Loucy (cell line): Measurements from ENCODE around the gene CLSTN1.

Source experiments
- EZH2phosphoT487 ChIP-seq: fragments of 200-600 bp; IDR thresholded peaks from 2 replicates; pipeline ENCODE4 v1.6.1; 2018; ENCODE audit warnings: antibody characterized with exemption, mild to moderate bottlenecking, moderate library complexity, borderline replicate concordance
- TF ChIP-seq, protein P1 (sequence below): fragments of 200-600 bp; sonication (generic); conservative IDR thresholded peaks from 2 replicates; pipeline ENCODE4 v1.5.1; 2014; ENCODE audit warnings: mild to moderate bottlenecking, antibody characterized with exemption, low read length

DNA sequence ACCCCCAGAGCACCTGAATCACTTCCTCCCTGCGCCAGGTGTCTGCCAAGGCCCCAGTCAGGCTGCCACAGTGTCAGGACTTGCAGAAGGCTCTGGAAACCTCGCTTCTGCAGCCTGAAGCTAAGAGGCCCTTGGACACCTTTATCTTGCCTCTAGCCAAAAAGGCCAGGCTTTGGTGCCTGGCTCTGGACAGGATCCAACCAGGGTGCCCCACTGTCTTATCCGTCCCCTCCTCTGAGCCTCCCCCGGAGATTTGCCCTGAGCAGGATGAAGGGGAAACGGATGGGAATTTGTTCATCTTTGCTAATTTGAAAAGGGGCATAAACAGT lies 12.8 kb upstream of the CLSTN1 start:
- TF ChIP-seq, protein P1, sequence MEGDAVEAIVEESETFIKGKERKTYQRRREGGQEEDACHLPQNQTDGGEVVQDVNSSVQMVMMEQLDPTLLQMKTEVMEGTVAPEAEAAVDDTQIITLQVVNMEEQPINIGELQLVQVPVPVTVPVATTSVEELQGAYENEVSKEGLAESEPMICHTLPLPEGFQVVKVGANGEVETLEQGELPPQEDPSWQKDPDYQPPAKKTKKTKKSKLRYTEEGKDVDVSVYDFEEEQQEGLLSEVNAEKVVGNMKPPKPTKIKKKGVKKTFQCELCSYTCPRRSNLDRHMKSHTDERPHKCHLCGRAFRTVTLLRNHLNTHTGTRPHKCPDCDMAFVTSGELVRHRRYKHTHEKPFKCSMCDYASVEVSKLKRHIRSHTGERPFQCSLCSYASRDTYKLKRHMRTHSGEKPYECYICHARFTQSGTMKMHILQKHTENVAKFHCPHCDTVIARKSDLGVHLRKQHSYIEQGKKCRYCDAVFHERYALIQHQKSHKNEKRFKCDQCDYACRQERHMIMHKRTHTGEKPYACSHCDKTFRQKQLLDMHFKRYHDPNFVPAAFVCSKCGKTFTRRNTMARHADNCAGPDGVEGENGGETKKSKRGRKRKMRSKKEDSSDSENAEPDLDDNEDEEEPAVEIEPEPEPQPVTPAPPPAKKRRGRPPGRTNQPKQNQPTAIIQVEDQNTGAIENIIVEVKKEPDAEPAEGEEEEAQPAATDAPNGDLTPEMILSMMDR, result no peak
- TF ChIP-seq EZH2phosphoT487, result no peak
